HCEC 1CT (cell line): ENCODE results near the gene GOLGA7B.

ENCODE experiments used
- DNase-seq: peaks from one replicate; pipeline ENCODE4 v3.0.0-alpha.2; 2017

GOLGA7B gene

GRCh38 chr10:97849687-97850402 lies at the start of gene GOLGA7B:
Gene GOLGA7B (plus strand): TSS chr10:97849843. CDS start chr10:97850304, 461 bp downstream.
- no peak for DNase-seq

- DNase-seq = no peak
Measured at GRCh38 chr10:97800474-97800873, 49.2 kb upstream of the GOLGA7B start.

GRCh38 chr10:97801422-97801821 lies 48.2 kb upstream of the GOLGA7B start:
- DNase-seq = no peak

- DNase-seq = no peak
Measured at GRCh38 chr10:97805096-97805884, 44.4 kb upstream of the GOLGA7B start.

- no peak for DNase-seq
Measured at GRCh38 chr10:97805949-97806348, 43.7 kb upstream of the GOLGA7B start.

GRCh38 chr10:97810446-97810845 lies 39.2 kb upstream of the GOLGA7B start:
- DNase-seq = no peak

GRCh38 chr10:97811958-97812357 lies 37.7 kb upstream of the GOLGA7B start:
- no peak for DNase-seq

GRCh38 chr10:97812696-97813095 lies 36.9 kb upstream of the GOLGA7B start:
- DNase-seq = no peak

GRCh38 chr10:97813311-97813710 lies 36.3 kb upstream of the GOLGA7B start:
- no peak for DNase-seq

GRCh38 chr10:97814996-97815395 lies 34.6 kb upstream of the GOLGA7B start:
- DNase-seq = no peak

GRCh38 chr10:97816609-97817008 lies 33.0 kb upstream of the GOLGA7B start:
- no peak for DNase-seq

- no peak for DNase-seq
Measured at GRCh38 chr10:97818572-97818971, 31.1 kb upstream of the GOLGA7B start.

- DNase-seq = no peak
Measured at GRCh38 chr10:97820096-97820704, 29.4 kb upstream of the GOLGA7B start.

- DNase-seq = no peak
Measured at GRCh38 chr10:97821308-97822038, 28.2 kb upstream of the GOLGA7B start.

GRCh38 chr10:97822261-97822687 lies 27.4 kb upstream of the GOLGA7B start:
- no peak for DNase-seq

GRCh38 chr10:97823734-97824133 lies 25.9 kb upstream of the GOLGA7B start:
- no peak for DNase-seq

GRCh38 chr10:97825020-97825760 lies 24.5 kb upstream of the GOLGA7B start:
- no peak for DNase-seq

- DNase-seq = no peak
Measured at GRCh38 chr10:97826892-97827291, 22.8 kb upstream of the GOLGA7B start.

GRCh38 chr10:97827702-97828291 lies 21.8 kb upstream of the GOLGA7B start:
- no peak for DNase-seq

GRCh38 chr10:97828721-97829120 lies 20.9 kb upstream of the GOLGA7B start:
- no peak for DNase-seq

GRCh38 chr10:97830064-97830463 lies 19.6 kb upstream of the GOLGA7B start:
- DNase-seq = no peak

GRCh38 chr10:97831259-97831658 lies 18.4 kb upstream of the GOLGA7B start:
- no peak for DNase-seq
